IPS-18c (cell line): ENCODE measurements around the gene PPIB.

Source experiments
- H3K4me3 ChIP-seq: 2 replicates; pipeline ENCODE4 v1.7.0; 2013; ENCODE audit warnings: low read depth, mild to moderate bottlenecking, low read length, moderate library complexity; ENCODE audit not compliant: insufficient read depth
- H3K9me3 ChIP-seq: one replicate; pipeline ENCODE4 v1.6.1; 2013; ENCODE audit warnings: mild to moderate bottlenecking, low read length, moderate library complexity; ENCODE audit not compliant: control insufficient read depth, insufficient read depth

Gene PPIB

GRCh38 chr15:64162478-64162868, 349 bp downstream of the PPIB start:
- no peaks in the 10 kb centered on the region for H3K9me3 ChIP-seq
- H3K4me3 ChIP-seq, result peak overlapping the region; percentile 95

DNA sequence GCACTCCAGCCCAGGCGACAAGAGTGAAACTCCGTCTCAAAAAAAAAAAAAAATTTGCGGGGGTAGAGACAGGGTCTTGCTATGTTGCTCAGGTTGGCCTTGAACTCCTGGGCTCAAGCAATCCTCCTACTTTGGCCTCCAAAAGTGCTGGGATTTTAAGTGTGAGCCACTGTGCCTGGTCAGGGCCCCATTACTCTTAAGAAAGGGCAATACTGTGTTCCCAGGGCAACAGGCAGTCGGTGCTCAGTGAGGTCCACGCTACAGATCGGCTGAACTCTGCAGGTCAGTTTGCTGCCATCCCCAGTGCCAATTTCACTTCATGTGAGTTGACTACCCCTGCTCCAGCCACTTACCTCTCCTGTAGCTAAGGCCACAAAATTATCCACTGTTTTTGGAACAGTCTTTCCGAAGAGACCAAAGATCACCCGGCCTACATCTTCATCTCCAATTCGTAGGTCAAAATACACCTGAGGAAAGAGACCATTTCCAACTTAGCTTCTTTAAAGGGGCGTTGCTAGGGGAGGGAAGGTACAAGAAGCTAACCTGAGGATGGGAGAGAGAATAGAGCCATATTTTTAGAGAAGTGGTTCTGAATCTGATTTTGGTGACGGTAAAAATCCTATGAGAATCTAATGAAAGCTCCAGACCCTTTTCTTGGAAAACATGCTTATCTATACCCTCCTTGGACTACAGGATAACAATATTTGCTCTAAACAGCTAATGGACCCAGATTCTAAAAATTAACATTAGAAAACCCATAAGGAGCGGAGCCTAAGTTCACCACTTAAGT, 939 bp downstream of the PPIB start:
- Histone ChIP-seq H3K9me3 (no peaks in the 10 kb centered on the region), H3K4me3 (peak overlapping the region; percentile 95)

DNA sequence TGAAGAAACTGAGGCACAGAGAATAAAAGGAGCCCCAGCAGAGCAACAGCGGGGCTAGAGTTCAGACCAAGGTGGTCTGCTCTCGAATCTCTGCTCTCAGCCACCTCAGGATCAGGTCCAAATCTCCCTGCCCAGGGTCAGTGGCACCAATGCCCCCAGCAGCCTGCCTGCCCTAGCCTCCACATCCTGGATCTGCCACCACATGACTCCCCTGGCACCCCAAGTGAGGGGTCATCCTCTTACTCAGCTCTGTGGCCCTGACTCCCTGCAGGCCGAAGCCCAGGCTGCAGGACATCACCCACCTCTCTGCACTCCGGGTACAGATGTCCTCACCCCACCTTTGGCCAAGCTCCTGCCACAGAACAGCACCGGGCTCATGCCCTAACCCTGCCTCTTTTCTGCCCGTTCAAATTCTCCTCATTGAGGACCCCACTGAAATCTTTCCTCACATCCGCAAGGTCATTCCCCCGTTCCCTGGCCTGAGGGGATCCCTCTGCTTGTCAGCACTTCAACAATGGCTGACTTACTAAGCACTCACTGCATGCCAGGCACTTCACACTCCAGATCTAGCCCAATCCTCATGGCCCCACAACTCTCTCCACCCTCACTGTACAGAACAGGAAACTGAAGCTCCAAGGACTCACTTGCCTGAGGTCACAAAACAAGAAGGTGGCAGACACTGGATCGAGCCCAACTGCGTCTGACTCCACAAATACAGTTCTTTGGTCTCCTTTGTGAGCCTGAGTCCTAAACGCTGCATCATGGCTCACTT, 4.3 kb downstream of the PPIB start:
- Histone ChIP-seq H3K9me3 (peaks cover 2% of the 10 kb centered on the region), H3K4me3 (no peak overlapping the region)

DNA sequence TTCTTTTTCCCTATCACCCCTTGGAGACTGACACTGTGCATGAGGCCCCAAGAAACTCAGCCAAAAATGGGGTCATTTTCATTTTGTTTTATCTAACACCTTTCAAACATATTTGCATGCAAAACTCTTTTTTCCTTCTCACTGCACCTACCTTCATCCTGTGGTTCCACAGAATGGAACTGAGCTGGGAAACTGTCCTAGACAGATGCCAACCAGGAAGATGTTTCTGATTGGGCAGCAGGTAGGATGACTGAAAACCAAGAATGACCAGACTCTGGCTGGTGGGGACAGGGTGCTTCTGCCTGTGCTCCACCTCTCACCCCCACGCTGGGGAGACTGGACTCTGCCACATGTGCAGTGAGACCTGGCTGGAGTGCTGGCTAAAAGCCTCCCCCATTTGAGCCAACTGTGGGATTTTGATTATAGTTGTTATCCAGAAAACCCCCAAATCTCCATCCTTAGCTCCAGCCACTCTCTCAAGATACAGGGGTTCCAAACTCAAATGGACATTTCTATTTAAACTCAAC, 5.2 kb downstream of the PPIB start:
- peaks cover 2% of the 10 kb centered on the region for H3K9me3 ChIP-seq
- no peak overlapping the region for H3K4me3 ChIP-seq

DNA sequence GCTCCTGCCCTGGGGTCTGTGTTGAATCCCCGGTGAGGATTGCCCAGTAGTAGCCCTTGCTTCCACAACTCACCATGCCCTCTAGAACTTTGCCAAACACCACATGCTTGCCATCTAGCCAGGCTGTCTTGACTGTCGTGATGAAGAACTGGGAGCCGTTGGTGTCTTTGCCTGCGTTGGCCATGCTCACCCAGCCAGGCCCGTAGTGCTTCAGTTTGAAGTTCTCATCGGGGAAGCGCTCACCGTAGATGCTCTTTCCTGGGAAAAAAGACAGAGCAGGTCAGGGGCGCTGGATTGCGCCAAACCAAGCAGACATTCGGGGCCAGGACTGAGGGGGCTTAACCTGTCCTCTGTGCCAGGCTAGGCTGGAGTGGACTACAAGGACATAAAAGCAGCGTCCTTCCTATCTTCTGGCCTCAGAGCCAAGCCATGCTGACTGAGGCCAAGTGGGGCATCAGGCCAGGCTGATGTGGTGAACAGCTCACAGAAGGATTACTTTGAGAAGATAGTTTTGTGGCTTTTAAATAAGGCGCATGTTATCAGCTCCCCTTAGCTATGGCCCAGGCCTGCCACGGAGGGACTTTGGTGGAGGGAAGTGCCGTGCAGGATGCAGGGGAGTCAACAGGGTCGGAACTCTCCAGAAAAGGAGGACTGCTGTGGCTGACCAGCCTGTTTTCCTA, 6.0 kb downstream of the PPIB start:
- Histone ChIP-seq H3K9me3 (peaks cover 2% of the 10 kb centered on the region), H3K4me3 (no peak overlapping the region)

- Histone ChIP-seq H3K9me3 (peaks cover 2% of the 10 kb centered on the region), H3K4me3 (no peak overlapping the region)
These were observed 6.8 kb downstream of the PPIB start for GRCh38 chr15:64155802-64156651.

GRCh38 chr15:64153480-64154367, 9.1 kb downstream of the PPIB start:
- peaks cover 2% of the 10 kb centered on the region for H3K9me3 ChIP-seq
- H3K4me3 ChIP-seq, result peak overlapping the region; percentile 40; the same call in 1 of the 2 replicates

GRCh38 chr15:64152507-64153387, 10.1 kb downstream of the PPIB start:
- H3K4me3 ChIP-seq, result peak overlapping the region; percentile 81
- peaks cover 2% of the 10 kb centered on the region for H3K9me3 ChIP-seq

DNA sequence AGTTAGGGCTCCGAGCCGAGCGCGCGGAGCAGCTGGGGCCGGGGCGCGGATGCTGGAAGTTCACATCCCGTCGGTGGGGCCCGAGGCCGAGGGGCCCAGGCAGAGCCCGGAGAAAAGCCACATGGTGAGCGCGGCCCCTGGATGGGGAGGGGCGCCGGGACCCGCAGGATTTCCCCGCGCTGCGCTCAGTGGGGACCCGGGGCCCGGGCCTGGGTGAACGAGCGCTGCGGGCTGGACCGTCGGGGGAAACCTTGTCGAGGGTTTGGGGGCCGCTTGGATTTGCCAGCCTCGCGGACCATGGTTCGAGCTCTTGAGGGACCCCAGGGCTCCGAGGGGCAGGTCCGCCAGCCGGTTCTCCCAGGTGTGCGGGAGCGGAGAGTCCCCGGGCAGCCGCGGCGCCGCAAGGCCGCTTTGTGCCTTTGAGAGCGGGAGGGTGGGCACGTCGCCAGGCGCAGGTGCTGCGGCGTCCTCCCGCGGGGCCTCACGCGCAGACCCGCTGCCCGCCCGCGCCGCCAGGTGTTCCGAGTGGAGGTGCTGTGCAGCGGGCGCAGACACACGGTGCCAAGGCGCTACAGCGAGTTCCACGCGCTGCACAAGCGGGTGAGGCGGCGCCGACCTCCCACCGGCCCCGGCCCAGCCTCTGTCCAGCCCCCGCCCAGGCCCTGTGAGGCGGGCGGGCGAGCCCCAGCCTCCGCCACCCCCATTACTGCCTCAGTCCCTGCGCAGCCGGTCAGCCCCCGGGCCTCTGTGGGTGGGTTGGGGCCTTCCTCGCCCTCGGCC, 10.9 kb downstream of the PPIB start, which contains the start of gene SNX22:
Gene SNX22 (plus strand): TSS at position 5 of the 780 bp plus-strand sequence. CDS start 45 bp downstream, at position 50.
- peaks cover 2% of the 10 kb centered on the region for H3K9me3 ChIP-seq
- peak within 1 kb of the TSS; percentile 81 for H3K4me3 ChIP-seq

DNA sequence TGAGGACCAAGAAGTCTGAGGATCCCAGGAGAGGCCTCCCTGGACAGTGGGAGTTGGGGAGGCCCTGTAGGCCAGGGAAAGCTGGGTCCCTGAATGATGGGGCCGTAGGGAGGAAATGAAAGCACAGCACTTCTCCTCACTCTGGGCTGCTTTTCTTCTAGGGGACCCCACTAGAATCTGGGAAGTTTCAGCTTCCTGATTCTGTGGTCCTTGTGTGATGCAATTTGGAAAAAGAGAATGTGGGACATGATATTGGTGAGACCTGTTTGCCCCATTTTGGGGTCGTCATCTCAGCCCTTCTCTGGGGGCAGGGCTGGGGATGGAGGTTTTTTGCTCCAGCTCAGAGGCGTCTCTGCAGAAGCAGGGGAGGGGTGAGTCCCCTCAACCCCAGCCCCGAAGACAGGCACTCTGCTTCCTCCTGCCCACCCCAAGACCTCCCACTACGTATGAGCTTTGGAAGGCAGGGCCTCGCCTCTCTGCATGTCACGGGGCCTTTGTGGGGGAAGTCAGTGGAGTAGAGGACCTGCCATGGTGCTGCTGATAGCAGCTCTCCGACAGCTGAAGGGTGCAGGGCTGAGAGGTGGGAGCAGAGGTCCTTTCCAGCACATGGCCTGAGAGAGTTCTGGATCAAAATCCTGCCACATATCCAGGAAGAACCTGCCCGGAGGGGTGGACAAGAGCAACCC, 12.8 kb downstream of the PPIB start:
- no peak overlapping the region for H3K4me3 ChIP-seq
- no peaks in the 10 kb centered on the region for H3K9me3 ChIP-seq

- H3K9me3 ChIP-seq, result no peaks in the 10 kb centered on the region
- H3K4me3 ChIP-seq, result no peak overlapping the region
These were observed 13.4 kb downstream of the PPIB start for GRCh38 chr15:64149424-64149823.

GRCh38 chr15:64148581-64148980, 14.2 kb downstream of the PPIB start:
- no peaks in the 10 kb centered on the region for H3K9me3 ChIP-seq
- no peak overlapping the region for H3K4me3 ChIP-seq

GRCh38 chr15:64148168-64148567, 14.7 kb downstream of the PPIB start:
- no peaks in the 10 kb centered on the region for H3K9me3 ChIP-seq
- H3K4me3 ChIP-seq, result no peak overlapping the region
